Skeletal muscle satellite cell (primary cell): ENCODE results near the gene TAF4.
"Not testable (repeated sequence)": the region's sequence is repeated elsewhere in the genome, so short reads cannot be mapped to it uniquely, and the experiment has no call there.

Experiments
- H3K27me3 ChIP-seq: 2 replicates; pipeline ENCODE4 v1.7.0; 2013; ENCODE audit warnings: low read length; ENCODE audit not compliant: control insufficient read depth, insufficient read depth
- H3K36me3 ChIP-seq: 2 replicates; pipeline ENCODE4 v1.7.0; 2013; ENCODE audit warnings: mild to moderate bottlenecking, control low read depth, low read length; ENCODE audit not compliant: insufficient read depth
- H3K4me1 ChIP-seq: 2 replicates; pipeline ENCODE4 v1.7.0; 2013; ENCODE audit warnings: low read length; ENCODE audit not compliant: control insufficient read depth, insufficient read depth
- H3K4me2 ChIP-seq: 2 replicates; pipeline ENCODE4 v1.7.0; 2013; ENCODE audit warnings: mild to moderate bottlenecking, low read length
- H3K4me3 ChIP-seq: 2 replicates; pipeline ENCODE4 v1.7.0; 2013; ENCODE audit warnings: low read length
- H3K9ac ChIP-seq: 2 replicates; pipeline ENCODE4 v1.7.0; 2013; ENCODE audit warnings: mild to moderate bottlenecking, low read depth, low read length, moderate library complexity
- H3K9me3 ChIP-seq: replicated peaks from 2 replicates; pipeline ENCODE4 v1.7.0; 2013; ENCODE audit warnings: mild to moderate bottlenecking, control low read depth, low read length

TAF4 gene

DNA sequence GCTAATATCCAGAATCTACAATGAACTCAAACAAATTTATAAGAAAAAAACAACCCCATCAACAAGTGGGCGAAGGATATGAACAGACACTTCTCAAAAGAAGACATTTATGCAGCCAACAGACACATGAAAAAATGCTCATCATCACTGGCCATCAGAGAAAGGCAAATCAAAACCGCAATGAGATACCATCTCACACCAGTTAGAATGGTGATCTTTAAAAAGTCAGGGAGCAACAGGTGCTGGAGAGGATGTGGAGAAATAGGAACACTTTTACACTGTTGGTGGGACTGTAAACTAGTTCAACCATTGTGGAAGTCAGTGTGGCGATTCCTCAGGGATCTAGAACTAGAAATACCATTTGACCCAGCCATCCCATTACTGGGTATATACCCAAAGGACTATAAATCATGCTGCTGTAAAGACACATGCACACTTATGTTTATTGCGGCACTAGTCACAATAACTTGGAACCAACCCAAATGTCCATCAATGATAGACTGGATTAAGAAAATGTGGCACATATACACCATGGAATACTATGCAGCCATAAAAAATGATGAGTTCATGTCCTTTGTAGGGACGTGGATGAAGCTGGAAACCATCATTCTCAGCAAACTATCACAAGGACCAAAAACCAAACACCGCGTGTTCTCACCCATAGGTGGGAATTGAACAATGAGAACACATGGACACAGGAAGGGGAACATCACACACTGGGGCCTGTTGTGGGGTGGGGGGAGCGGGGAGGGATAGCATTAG lies 6.2 kb upstream of the TAF4 start:
- not testable (repeated sequence) for H3K4me3 ChIP-seq, H3K27me3 ChIP-seq, H3K4me2 ChIP-seq, H3K36me3 ChIP-seq, H3K9ac ChIP-seq
- Histone ChIP-seq H3K4me1 (peaks cover 13% of the 10 kb centered on the region), H3K9me3 (peaks cover 18% of the 10 kb centered on the region)

DNA sequence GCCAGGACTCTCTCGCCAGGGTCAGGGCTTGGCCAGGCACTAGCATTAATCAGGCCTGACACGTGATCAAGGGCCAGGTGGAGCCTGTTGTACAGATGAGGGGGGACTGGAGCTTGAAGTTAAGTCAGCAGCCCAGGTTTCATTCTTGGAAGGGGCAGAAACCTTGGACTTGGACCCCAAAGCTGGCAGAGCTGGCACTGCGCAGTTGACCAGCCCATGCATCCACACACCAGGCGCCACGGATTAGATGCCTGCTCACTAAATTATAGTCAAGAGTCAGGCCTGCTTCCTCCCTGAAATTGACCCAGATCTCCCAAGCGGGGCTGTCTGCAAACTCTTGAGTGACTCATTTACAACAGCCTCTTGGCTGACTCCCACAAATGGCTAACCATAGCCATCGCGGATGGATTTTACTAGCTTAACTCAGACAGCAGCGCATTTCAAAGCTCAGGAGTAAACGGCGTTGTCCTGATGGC lies 4.1 kb upstream of the TAF4 start:
- H3K27me3 ChIP-seq: peaks cover 4% of the 10 kb centered on the region
- peak overlapping the region; percentile 44 for H3K4me2 ChIP-seq
- peaks cover 12% of the 10 kb centered on the region for H3K9me3 ChIP-seq
- H3K36me3 ChIP-seq: no peaks in the 10 kb centered on the region
- no peak overlapping the region for H3K4me3 ChIP-seq
- H3K4me1 ChIP-seq: peaks cover 17% of the 10 kb centered on the region
- H3K9ac ChIP-seq: no peak overlapping the region

DNA sequence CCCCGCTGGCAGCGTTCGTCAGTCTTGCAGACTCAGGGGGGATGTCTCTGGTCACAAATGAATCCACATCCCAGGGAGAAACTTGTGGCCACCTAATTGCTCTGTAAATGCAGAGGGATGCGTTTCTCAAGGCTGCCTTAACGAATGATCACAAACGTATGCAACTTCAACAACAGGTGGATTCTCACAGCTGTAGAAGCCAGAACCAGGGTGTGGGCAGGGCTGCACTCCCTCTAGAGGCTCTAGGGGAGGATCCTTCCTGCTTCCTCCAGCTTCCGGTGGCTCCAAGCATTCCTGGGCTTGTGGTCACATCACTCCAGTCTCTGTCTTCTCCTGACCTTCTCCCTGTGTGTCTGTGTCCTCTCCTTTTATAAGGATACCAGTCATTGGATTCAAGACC lies 3.3 kb upstream of the TAF4 start:
- H3K36me3 ChIP-seq: no peaks in the 10 kb centered on the region
- H3K4me3 ChIP-seq: no peak overlapping the region

DNA sequence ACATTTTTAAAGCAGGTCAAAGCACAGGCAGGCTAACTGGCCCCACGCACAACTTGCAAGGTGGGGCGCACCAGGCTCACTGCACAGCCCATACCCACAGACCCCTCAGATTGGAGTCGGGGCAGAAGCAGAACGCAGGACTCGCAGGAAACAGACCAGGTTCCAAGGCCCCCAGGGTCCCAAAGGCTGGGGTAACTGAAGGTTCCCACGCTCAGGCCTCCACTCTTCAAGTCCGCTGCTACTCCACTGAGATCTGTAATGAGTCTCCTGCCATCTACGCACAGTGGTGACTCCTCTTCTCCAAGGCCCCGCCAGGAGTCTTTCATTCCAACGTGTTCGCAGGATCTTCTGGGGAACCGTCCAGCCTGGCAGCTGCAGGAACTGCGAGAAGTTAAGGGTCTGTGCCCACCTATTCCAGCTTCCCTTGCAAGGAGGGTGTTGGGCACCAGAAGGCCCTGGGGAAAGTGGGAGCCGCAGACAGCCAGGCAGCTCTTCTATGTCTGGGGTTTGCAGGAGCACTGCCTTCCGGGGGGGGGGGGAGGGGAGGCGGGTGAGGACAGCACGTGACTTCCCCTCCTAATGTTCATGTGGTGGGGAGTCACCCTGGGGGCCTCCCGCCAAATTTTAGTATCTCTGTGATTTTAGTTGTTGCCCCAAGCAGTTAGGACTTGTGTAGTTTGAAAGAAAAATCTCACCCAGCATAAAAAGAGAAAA lies 2.0 kb upstream of the TAF4 start:
- Histone ChIP-seq H3K27me3 (peaks cover 4% of the 10 kb centered on the region), H3K4me2 (no peak overlapping the region), H3K4me3 (no peak overlapping the region), H3K9ac (no peak overlapping the region), H3K36me3 (no peaks in the 10 kb centered on the region), H3K4me1 (peaks cover 26% of the 10 kb centered on the region), H3K9me3 (no peaks in the 10 kb centered on the region)

More for the DNA sequence above, 3.3 kb upstream of the TAF4 start:
- Histone ChIP-seq H3K27me3 (peaks cover 4% of the 10 kb centered on the region), H3K4me2 (no peak overlapping the region), H3K4me1 (peaks cover 21% of the 10 kb centered on the region), H3K9ac (no peak overlapping the region), H3K9me3 (peaks cover 11% of the 10 kb centered on the region)

DNA sequence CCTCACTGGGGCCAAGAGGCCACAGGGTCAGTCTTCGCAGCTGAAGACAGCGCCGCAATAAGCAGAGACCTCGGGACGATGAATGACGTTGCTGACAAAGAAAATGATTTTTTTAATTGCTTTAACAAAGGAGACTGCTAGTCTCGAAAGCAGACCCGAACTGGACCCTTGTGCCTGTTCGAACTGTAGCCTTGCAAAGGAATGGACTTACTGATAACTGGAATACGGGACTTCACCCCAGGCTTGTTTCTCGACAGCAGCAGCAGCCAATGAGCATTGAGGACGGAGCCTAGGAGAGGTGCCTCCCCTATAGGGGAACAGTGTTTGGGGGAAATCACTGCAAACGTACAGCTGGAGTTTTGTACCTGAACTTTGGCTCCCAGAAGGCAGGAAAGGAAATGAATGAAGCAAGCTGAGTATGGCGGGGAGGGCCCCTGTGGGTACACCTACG lies 1.3 kb upstream of the TAF4 start:
- Histone ChIP-seq H3K4me1 (peaks cover 26% of the 10 kb centered on the region), H3K9me3 (no peaks in the 10 kb centered on the region), H3K4me3 (peak overlapping the region; percentile 77), H3K27me3 (peaks cover 4% of the 10 kb centered on the region), H3K4me2 (peak overlapping the region; percentile 99), H3K36me3 (no peaks in the 10 kb centered on the region), H3K9ac (peak overlapping the region; percentile 87)

DNA sequence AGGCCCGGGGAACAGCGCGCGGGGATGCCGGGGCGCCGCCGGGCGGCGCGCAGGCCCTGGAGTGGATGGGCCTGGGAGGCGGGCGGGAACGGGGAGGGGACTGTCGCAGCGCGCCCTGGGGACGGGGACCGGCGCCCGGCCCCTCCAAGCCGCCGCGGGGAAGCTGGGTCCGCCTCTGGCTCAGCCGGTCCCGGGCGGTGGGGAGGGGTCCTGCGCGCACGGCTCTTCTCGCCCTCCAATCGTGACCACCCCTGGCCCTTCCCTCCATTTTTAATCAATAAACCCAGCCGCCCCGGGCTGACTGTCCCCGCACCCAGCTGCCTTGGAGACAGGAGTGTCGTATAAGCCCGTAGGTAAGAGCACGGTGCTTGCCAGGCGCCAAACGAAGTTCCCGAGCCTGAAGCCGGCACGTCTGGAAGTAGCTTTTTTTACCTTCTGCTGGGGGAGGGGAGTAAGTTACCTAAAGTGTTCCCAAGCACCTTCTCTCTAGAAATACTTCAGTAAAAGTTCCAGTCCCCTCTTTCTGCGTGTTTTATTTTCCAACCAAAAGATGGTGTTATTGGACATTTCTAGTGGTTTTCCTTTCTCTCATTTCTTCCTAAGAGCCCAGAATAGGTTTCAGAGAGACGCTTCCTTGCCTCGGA lies 780 bp upstream of the TAF4 start:
- Histone ChIP-seq H3K4me1 (peaks cover 26% of the 10 kb centered on the region), H3K36me3 (no peaks in the 10 kb centered on the region), H3K9me3 (no peaks in the 10 kb centered on the region)

DNA sequence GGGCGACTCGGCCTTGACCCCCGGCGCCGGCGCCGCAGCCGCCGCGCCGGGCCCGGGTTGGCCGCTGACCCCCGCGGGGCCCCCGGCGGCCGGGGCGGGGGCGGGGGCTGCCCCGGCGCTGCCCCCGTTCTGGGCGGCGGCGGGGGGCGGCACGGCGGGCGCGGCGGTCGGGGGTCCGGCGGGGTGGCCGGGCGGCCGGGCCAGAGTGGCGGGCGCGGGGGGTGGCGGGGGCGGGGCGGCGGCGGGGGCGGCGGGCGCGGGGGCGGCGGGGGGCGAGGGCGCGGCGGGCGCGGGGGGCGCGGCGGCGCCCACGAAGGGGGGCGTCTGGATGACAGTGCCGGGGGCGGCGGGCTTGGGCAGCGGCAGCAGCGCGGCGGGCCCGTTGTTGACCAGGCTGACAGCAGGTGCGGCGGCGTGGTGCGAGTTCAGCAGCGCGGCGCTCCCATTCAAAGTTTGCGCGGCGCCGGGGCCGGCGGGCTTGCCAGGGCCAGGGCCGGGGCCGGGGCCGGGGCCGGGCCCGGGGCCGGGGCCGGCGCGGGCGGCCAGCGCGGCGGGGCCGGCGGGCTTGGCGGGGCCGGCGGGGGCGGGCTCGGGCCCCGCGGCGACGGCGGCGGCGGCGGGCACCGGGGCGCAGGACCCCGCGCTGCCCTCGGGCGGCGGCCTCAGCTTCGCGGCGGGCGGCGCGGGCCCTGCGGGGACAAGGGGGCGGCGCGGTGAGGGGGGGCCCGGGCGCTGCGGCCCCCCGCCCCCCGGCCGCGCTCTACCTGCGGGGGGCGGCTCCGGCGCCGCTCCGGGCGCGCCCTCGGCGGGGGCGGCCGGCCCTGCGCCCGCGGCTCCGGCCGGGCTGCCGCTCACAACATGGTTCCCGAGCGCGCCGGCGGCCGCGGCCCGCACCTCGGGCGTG lies 659 bp downstream of the TAF4 start:
- Histone ChIP-seq H3K4me2 (peak overlapping the region; percentile 75), H3K4me3 (peak overlapping the region; percentile 87), H3K9ac (peak overlapping the region; percentile 77), H3K4me1 (peaks cover 26% of the 10 kb centered on the region), H3K9me3 (no peaks in the 10 kb centered on the region), H3K36me3 (no peaks in the 10 kb centered on the region), H3K27me3 (no peaks in the 10 kb centered on the region)

More for the DNA sequence above, 780 bp upstream of the TAF4 start:
- Histone ChIP-seq H3K9ac (peak overlapping the region; percentile 87), H3K27me3 (peaks cover 4% of the 10 kb centered on the region), H3K4me2 (peak overlapping the region; percentile 99), H3K4me3 (peak overlapping the region; percentile 77)

DNA sequence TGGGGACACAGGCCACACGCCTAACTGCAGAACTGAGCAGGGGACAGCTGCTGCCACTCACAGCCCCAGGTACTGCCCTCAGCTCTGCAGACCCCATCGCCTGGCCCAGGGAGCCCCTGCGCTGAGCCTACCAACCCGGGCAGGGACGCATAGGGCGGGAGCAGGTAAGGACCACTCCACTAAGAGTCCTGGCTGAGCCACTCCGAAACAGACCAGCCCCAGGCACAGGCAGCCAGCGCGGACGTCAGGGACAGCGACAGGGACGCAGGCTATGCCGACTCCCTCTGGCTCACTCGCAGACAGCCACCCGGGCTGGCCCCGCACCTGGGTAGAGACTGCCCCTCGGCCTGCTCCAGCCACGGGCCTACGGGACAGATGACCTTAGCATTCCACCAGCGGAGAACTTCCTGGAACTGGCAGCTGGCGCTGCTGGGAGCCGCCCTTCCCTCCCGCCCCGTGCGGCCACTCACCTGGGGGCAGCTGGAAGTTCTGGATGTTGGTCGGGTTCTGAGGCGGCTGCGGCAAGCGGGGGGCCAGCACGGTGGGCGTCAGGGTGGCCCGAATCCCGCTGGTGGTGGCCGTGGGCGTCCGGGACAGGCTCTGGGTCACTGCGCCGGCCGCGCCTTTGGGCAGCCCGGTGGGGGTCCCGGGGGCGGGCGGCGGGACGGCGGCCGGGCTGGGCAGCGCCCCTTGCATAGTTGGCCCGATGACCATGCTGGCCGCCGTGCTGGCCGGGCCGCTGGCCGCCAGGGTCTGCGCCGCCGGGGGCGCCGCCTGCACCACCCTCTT lies 1.5 kb downstream of the TAF4 start:
- H3K27me3 ChIP-seq: no peaks in the 10 kb centered on the region
- H3K4me1 ChIP-seq: peaks cover 20% of the 10 kb centered on the region
- no peaks in the 10 kb centered on the region for H3K9me3 ChIP-seq
- peak overlapping the region; percentile 75 for H3K4me2 ChIP-seq
- H3K4me3 ChIP-seq: peak overlapping the region; percentile 61
- H3K9ac ChIP-seq: peak overlapping the region; percentile 10
- no peaks in the 10 kb centered on the region for H3K36me3 ChIP-seq

DNA sequence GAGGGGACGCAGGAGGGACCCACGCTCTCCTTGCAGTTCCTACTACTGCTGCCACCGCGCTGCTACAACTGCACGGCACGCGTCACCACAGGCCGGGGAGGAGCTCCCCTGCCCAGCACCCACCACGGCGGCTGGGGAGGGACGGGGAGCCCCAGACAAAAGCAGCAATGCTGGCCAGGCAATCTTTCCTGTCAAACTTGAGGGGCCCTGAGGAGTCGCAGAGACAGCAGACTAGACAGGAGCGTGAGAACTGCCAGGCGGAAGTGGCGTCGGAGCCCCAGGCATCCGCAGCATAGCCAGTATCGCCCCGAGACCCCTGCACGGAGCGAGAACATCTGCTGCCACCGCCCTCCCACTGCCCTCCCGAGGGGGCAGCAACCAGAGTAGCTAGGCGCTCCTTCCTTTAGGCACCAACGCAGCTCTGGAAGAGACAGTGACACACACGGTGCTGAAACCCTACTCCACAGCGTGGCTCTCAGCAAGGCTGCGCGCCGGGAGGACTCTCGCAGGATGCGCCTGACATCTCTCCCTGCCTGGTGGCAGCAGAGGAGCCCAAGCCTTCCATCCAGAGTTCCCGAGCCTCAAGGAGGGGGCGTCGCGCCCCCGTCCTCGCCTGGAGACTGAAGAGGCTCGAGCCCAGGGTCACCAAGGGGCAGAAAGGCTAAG lies 2.2 kb downstream of the TAF4 start:
- Histone ChIP-seq H3K4me2 (peak overlapping the region; percentile 75), H3K4me3 (peak overlapping the region; percentile 61), H3K27me3 (no peaks in the 10 kb centered on the region), H3K9ac (peak overlapping the region; percentile 10), H3K36me3 (no peaks in the 10 kb centered on the region), H3K9me3 (no peaks in the 10 kb centered on the region), H3K4me1 (peaks cover 18% of the 10 kb centered on the region)
